Epithelial cell of umbilical artery (primary cell): ENCODE data around the gene VWA5B1. TPM values are rescaled to one million over a fixed set of nuclear protein-coding genes. Genes with fewer than 3 reads are reported as not detected.

Experiments used
- total RNA-seq: library from RNA; depleted of rRNA; stranded (reverse); fragments of >200 nt; gene quantifications from 2 replicates; pipeline ENCODE4 v1.2.3, GENCODE V29; 2014

VWA5B1 gene, protein sequence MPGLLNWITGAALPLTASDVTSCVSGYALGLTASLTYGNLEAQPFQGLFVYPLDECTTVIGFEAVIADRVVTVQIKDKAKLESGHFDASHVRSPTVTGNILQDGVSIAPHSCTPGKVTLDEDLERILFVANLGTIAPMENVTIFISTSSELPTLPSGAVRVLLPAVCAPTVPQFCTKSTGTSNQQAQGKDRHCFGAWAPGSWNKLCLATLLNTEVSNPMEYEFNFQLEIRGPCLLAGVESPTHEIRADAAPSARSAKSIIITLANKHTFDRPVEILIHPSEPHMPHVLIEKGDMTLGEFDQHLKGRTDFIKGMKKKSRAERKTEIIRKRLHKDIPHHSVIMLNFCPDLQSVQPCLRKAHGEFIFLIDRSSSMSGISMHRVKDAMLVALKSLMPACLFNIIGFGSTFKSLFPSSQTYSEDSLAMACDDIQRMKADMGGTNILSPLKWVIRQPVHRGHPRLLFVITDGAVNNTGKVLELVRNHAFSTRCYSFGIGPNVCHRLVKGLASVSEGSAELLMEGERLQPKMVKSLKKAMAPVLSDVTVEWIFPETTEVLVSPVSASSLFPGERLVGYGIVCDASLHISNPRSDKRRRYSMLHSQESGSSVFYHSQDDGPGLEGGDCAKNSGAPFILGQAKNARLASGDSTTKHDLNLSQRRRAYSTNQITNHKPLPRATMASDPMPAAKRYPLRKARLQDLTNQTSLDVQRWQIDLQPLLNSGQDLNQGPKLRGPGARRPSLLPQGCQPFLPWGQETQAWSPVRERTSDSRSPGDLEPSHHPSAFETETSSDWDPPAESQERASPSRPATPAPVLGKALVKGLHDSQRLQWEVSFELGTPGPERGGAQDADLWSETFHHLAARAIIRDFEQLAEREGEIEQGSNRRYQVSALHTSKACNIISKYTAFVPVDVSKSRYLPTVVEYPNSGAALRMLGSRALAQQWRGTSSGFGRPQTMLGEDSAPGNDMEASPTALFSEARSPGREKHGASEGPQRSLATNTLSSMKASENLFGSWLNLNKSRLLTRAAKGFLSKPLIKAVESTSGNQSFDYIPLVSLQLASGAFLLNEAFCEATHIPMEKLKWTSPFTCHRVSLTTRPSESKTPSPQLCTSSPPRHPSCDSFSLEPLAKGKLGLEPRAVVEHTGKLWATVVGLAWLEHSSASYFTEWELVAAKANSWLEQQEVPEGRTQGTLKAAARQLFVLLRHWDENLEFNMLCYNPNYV
- not detected in 2 replicates for total RNA-seq

DNA sequence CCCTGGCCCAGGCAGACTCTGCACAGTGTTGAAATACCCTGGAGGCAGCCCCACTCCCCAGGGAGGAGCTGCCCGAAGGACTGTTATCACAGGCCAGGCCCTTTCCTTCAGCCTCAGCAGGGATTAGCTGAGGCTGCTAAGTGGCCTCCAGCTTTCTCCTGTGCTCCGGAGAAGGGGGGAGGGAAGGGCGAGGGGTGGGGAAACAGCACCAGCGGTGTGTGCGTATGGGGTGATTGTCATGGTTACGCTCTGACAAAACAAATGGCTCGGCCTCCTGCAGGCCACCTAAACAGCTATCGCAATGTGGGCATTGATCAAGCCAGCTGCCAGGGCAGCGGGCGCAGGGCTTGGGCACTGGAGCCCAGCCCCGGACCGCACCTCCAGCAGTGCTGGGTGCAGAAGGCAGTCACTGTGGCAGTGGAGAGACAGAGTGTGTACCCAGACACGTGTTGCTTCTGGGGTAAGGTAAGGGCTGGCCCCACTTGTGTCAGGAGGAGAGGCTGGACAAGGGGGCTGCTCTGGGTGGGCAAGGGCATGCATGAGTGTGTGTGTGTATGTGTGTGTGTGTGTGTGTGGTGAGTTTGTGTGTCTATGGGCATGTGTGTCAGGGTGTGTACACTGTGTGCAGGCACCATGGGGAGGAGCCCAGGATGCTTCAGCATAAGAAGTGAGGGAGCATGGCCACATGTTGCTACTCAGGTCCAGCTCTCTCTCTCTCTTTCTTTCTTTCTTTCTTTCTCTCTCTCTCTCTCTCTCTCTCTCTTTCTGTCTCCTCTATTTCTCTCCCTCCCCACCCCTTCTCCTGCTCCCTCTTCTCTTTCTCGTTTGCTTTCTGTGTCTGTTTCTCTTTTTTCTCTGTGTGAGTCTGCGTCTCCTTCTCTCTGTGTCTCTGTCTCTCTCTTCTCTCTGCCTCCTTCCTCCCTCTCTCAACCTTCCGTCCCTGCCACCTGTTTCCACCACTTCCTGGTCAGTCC is at the start of gene VWA5B1:
VWA5B1 (plus strand) TSS at position 252 of the 974 bp plus-strand sequence. CDS start 19,727 bp downstream, outside the sequence.

Other genes starting within 250 kb of the VWA5B1 start
- gene PLA2G5, start 220.7 kb upstream of the VWA5B1 start, total RNA-seq: 0.32 and 0.46 TPM in 2 replicates
- not detected in 2 replicates for gene PLA2G2D, start 171.3 kb upstream of the VWA5B1 start, total RNA-seq
- gene PLA2G2F, start 151.6 kb upstream of the VWA5B1 start, total RNA-seq: not detected in 2 replicates
- under 0.01 TPM in 1 of 2 replicates, not detected in the other for gene UBXN10, start 104.8 kb upstream of the VWA5B1 start, total RNA-seq
- not detected in 2 replicates for gene PLA2G2C, start 104.4 kb upstream of the VWA5B1 start, total RNA-seq
- gene CAMK2N1, start 195.3 kb downstream of the VWA5B1 start, total RNA-seq: 0.97 and 1.5 TPM in 2 replicates
- gene MUL1, start 217.3 kb downstream of the VWA5B1 start, total RNA-seq: 22.4 and 27.5 TPM in 2 replicates